Measurements from ENCODE around the gene UGT2B7. TPM values are rescaled to one million over a fixed set of nuclear protein-coding genes. Genes with fewer than 3 reads are reported as not detected.

Gene UGT2B7
- total RNA-seq, 2 donors from 2014 or later, result 7.3 TPM; not detected in 1

DNA sequence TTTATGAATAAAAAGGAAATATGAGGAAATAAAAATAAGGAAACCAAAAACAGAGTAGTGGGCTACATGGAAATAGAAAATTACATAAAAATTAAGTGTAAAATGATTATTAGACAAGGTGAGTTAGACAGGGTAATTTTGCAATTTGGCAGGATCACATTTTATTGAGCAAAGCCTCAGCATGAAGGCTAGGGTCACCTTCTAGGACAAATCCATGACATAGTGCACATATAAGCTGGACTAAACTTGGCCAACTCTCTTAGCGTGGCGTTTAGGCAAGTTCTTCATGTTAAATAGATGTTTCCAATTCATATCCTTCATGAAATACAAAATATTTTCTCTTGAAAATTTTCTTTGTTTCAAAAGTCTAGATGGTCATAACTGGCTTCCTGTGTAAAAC lies 25.7 kb upstream of the UGT2B7 start:
- intact Hi-C loops (cut with DNase I), result no loop called here
- Histone ChIP-seq H3K27ac (no peak overlapping the region), H3K9me3 (no peaks in the 10 kb centered on the region), H3K27me3 (no peaks in the 10 kb centered on the region), H3K4me3 (no peak overlapping the region), H3K4me1 (no peaks in the 10 kb centered on the region), H3K36me3 (replicated peaks in 1 of 2; ENCODE audit: insufficient read depth in 1 of 2, low read depth in 2 of 2) (no peaks in the 10 kb centered on the region)
- TF ChIP-seq, protein P1, sequence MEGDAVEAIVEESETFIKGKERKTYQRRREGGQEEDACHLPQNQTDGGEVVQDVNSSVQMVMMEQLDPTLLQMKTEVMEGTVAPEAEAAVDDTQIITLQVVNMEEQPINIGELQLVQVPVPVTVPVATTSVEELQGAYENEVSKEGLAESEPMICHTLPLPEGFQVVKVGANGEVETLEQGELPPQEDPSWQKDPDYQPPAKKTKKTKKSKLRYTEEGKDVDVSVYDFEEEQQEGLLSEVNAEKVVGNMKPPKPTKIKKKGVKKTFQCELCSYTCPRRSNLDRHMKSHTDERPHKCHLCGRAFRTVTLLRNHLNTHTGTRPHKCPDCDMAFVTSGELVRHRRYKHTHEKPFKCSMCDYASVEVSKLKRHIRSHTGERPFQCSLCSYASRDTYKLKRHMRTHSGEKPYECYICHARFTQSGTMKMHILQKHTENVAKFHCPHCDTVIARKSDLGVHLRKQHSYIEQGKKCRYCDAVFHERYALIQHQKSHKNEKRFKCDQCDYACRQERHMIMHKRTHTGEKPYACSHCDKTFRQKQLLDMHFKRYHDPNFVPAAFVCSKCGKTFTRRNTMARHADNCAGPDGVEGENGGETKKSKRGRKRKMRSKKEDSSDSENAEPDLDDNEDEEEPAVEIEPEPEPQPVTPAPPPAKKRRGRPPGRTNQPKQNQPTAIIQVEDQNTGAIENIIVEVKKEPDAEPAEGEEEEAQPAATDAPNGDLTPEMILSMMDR (IDR thresholded peaks at IDR 0.05), result no peak
- TF ChIP-seq POLR2A (IDR thresholded peaks at IDR 0.05), result no peak
- DNase-seq (no peak), ATAC-seq (no peak)
- WGBS, 2 donors, result 61 to 90% methylated on average over 2 of the region's 2 CpGs

DNA sequence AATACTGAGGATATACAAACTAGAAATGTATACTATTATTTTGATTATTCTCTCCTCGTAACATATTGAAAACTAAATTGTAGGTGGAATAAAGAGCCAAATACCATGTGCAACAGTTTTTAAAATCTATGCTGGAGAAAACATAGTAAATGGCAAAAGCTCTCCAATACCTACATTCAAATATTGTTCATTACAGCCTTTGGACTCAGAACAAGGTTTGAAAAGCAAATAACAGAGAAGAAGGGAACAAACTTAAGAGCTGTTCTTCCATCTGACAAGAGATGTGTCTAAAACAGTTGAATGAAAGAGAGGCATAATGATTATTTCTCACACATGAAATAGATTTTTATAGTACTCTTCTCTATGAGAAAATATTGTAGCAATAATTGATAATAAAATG lies 25.0 kb upstream of the UGT2B7 start:
- DNase-seq (no peak), ATAC-seq (no peak)
- WGBS, 2 donors, result 90% methylated on average over 1 of the region's 1 CpG
- Histone ChIP-seq H3K36me3 (replicated peaks in 1 of 2; ENCODE audit: insufficient read depth in 1 of 2, low read depth in 2 of 2) (no peaks in the 10 kb centered on the region), H3K27me3 (no peaks in the 10 kb centered on the region), H3K4me1 (no peaks in the 10 kb centered on the region), H3K27ac (no peak overlapping the region), H3K4me3 (no peak overlapping the region), H3K9me3 (no peaks in the 10 kb centered on the region)
- TF ChIP-seq, protein P1 (IDR thresholded peaks at IDR 0.05), result no peak
- no peak for TF ChIP-seq POLR2A (IDR thresholded peaks at IDR 0.05)
- intact Hi-C loops (cut with DNase I), result no loop called here

DNA sequence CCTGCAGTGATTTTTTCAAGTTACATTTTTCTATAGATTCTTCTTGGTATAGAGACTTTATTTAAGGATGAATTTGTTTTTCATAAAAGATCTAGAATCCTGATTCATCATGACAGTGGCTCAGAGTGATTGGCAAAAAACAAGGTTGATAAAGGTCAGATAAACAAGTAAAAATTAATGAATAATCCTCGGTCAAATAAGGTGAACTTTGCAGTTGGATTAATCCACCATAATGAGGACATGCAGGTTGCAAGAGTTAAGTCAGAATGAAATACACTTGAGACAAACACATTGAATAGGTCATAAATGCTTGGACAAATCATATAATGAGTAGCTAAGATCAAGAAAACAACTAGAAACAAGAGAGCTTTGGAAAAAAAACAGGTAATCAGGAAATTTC lies 22.9 kb upstream of the UGT2B7 start:
- WGBS, 2 donors, result 80 to 84% methylated on average over 1 of the region's 1 CpG
- H3K36me3 ChIP-seq (replicated peaks in 1 of 2; ENCODE audit: insufficient read depth in 1 of 2, low read depth in 2 of 2), result no peaks in the 10 kb centered on the region
- H3K4me1 ChIP-seq, result no peaks in the 10 kb centered on the region
- TF ChIP-seq, protein P1 (IDR thresholded peaks at IDR 0.05), result no peak
- TF ChIP-seq POLR2A (IDR thresholded peaks at IDR 0.05), result no peak
- H3K27ac ChIP-seq, result no peak overlapping the region
- intact Hi-C loops (cut with DNase I), result no loop called here
- no peak overlapping the region for H3K4me3 ChIP-seq
- no peak for ATAC-seq
- H3K27me3 ChIP-seq, result no peaks in the 10 kb centered on the region
- H3K9me3 ChIP-seq, result no peaks in the 10 kb centered on the region
- no peak for DNase-seq

DNA sequence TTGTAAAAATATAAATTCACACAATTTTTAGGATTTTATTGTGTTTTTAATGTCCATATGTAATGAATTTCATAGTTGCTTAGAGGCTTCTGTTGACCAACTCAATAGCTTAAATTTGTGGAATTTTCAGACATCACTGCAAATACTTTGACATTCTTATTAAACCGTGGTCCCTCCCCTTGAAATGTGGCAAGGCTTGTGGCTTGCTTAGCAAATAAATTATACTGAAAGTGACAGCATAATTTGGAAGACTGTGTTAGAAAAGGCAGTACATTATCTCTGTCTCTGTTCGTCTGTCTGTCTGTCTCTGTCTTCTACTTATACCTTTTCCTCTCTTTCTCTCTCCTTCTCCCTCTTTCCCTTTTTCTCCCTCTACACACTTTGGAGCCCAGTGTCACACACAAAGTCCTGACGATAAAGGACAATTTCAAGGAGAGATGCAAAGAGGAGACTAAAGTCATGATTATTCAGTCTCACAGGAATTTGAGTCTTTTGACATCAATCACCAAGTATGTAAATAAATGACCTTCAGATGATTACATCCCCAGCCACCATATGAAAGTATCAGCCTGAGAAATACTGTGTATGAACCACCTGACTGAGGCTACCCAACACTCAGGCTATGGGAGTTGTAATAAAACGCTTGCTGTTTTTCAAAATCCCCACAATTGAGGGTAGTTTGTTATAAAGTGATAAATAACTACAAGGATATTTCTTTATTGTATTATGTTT lies 21.0 kb upstream of the UGT2B7 start:
- 47 to 72% methylated on average over 4 of the region's 4 CpGs for WGBS, 2 donors
- DNase-seq (no peak), ATAC-seq (no peak)
- Histone ChIP-seq H3K9me3 (no peaks in the 10 kb centered on the region), H3K36me3 (replicated peaks in 1 of 2; ENCODE audit: insufficient read depth in 1 of 2, low read depth in 2 of 2) (no peaks in the 10 kb centered on the region), H3K27me3 (no peaks in the 10 kb centered on the region), H3K27ac (no peak overlapping the region), H3K4me3 (no peak overlapping the region), H3K4me1 (no peaks in the 10 kb centered on the region)
- intact Hi-C loops (cut with DNase I), result no loop called here
- no peak for TF ChIP-seq POLR2A (IDR thresholded peaks at IDR 0.05)
- TF ChIP-seq, protein P1 (IDR thresholded peaks at IDR 0.05), result no peak

DNA sequence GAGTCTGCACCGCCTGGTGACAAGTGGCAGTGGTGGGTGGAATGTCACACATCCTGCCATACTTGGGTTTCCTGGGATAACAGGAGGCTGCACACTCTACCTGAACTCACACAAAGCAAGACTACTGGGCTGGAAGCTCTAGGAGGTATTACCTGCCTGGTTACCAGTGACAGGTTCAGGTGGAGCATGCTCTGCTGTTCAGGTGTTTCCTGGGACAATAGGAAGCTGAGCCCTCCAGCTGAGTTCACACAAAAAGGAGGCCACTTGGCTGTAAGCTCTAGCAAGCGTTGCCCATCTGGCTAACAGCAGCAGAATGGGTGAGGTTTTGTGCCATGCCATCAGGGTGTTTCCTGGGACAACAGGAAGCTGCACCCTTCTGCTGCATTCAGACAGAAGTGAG lies 17.4 kb upstream of the UGT2B7 start:
- Histone ChIP-seq H3K36me3 (replicated peaks in 1 of 2; ENCODE audit: insufficient read depth in 1 of 2, low read depth in 2 of 2) (no peaks in the 10 kb centered on the region), H3K27ac (no peak overlapping the region), H3K4me1 (no peaks in the 10 kb centered on the region), H3K27me3 (no peaks in the 10 kb centered on the region), H3K9me3 (no peaks in the 10 kb centered on the region), H3K4me3 (no peak overlapping the region)
- intact Hi-C loops (cut with DNase I), result no loop called here
- DNase-seq (no peak), ATAC-seq (no peak)
- TF ChIP-seq POLR2A (IDR thresholded peaks at IDR 0.05), result no peak
- TF ChIP-seq, protein P1 (IDR thresholded peaks at IDR 0.05), result no peak
- WGBS, 2 donors, result 84 to 96% methylated on average over 2 of the region's 2 CpGs
